GM23338 (cell line): Measurements from ENCODE around the gene ANKS1B.

Experiments
- EZH2phosphoT487 ChIP-seq: fragments of 200-600 bp; sonication (generic); IDR thresholded peaks from one replicate; pipeline ENCODE4 v1.8.1; 2018; ENCODE audit warnings: antibody characterized with exemption; ENCODE audit not compliant: unreplicated experiment
- POLR2AphosphoS5 ChIP-seq: IDR thresholded peaks from 2 replicates; pipeline ENCODE4 v1.6.1; 2016; ENCODE audit warnings: antibody characterized with exemption, low read depth
- TF ChIP-seq, protein P1 (sequence below), 2 experiments: fragments of 200-600 bp in 1 of 2; sonication (generic) in 1 of 2; conservative IDR thresholded peaks; 2 replicates each; pipeline versions ENCODE4 v1.5.1 to v1.6.1; 2016 to 2017; ENCODE audit warnings: antibody characterized with exemption in 2 of 2, low read depth in 2 of 2, mild to moderate bottlenecking in 2 of 2, moderate library complexity in 1 of 2

DNA sequence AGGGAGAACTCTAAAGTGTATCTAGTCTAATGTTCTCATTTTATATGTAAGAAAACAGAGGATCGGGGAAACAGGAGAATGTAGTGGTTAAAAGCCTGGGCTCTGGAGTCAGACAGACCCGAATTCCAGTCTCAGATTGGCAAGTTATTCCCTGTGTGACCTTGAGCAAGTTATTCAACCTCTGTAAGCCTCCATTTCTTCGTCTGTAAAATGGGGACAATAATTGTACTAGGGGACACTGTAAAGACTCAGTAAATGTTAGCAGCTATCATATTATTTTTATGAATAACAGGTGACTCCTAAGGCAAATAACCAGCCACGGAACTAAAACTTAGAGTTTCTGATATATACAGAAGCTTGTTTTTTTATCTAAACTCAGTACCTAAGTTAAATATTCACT, 1187.5 kb downstream of the ANKS1B start:
- TF ChIP-seq, protein P1, sequence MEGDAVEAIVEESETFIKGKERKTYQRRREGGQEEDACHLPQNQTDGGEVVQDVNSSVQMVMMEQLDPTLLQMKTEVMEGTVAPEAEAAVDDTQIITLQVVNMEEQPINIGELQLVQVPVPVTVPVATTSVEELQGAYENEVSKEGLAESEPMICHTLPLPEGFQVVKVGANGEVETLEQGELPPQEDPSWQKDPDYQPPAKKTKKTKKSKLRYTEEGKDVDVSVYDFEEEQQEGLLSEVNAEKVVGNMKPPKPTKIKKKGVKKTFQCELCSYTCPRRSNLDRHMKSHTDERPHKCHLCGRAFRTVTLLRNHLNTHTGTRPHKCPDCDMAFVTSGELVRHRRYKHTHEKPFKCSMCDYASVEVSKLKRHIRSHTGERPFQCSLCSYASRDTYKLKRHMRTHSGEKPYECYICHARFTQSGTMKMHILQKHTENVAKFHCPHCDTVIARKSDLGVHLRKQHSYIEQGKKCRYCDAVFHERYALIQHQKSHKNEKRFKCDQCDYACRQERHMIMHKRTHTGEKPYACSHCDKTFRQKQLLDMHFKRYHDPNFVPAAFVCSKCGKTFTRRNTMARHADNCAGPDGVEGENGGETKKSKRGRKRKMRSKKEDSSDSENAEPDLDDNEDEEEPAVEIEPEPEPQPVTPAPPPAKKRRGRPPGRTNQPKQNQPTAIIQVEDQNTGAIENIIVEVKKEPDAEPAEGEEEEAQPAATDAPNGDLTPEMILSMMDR (conservative IDR thresholded peaks at IDR 0.05; ENCODE audit: low read depth in 2 of 2): no peak
- TF ChIP-seq EZH2phosphoT487 (no peak), POLR2AphosphoS5 (no peak)
